IMR-90 (cell line): ENCODE results near the gene SIRT2. TPM values are rescaled to one million over a fixed set of nuclear protein-coding genes. Genes with fewer than 3 reads are reported as not detected.

Source experiments
- ATAC-seq: fragments of 200-7000 bp; cut with Tn5 transposase; 2 replicates; pipeline ENCODE4 v1.9.1; 2020; ENCODE audit warnings: low read depth, mild to moderate bottlenecking, moderate library complexity
- BruUV-seq: library from RNA; stranded (reverse); fragments of 400-500 nt; replicated peaks from 2 replicates; lab custom pipeline; 2021; lab: Mats Ljungman, UMichigan
- CTCF ChIA-PET: fragments of 300-600 bp; formaldehyde crosslinking; extraction: SDS; loops from one replicate; lab custom pipeline; 2021; ENCODE audit warnings: antibody characterized with exemption; lab: Yijun Ruan, JAX
- POLR2A ChIA-PET: fragments of 300-600 bp; sonication (Branson Sonifier 250); formaldehyde crosslinking; loops from one replicate; lab custom pipeline; 2022; ENCODE audit warnings: antibody characterized with exemption; ENCODE audit not compliant: unreplicated experiment; lab: Charles Lee
- DNase-seq: peaks from one replicate; pipeline ENCODE4 v3.0.0; 2013
- H2AFZ ChIP-seq: replicated peaks from 2 replicates; pipeline ENCODE3; 2013; ENCODE audit warnings: low read length, mild to moderate bottlenecking; ENCODE audit not compliant: poor library complexity
- H2AK5ac ChIP-seq: 2 replicates; pipeline ENCODE4 v1.6.1; 2013; ENCODE audit warnings: low read depth, low read length, inconsistent platforms
- H2AK9ac ChIP-seq: replicated peaks from 2 replicates; pipeline ENCODE3; 2013; ENCODE audit warnings: mild to moderate bottlenecking, low read depth, low read length, moderate library complexity; ENCODE audit not compliant: poor library complexity
- H2BK120ac ChIP-seq: 2 replicates; pipeline ENCODE4 v1.6.1; 2013; ENCODE audit warnings: low read depth, low read length, inconsistent platforms
- H2BK15ac ChIP-seq: 3 replicates; pipeline ENCODE4 v1.6.1; 2013; ENCODE audit warnings: low read depth, low read length, inconsistent platforms
- H2BK20ac ChIP-seq: 2 replicates; pipeline ENCODE4 v1.6.1; 2013; ENCODE audit warnings: low read depth, mild to moderate bottlenecking, inconsistent platforms, low read length, moderate library complexity
- H2BK5ac ChIP-seq: 2 replicates; pipeline ENCODE4 v1.6.1; 2013; ENCODE audit warnings: mild to moderate bottlenecking, low read depth, low read length, inconsistent platforms; ENCODE audit not compliant: poor library complexity, severe bottlenecking
- H3K14ac ChIP-seq: replicated peaks from 2 replicates; pipeline ENCODE4 v1.6.1; 2013; ENCODE audit warnings: low read depth, low read length, inconsistent platforms
- H3K18ac ChIP-seq: 2 replicates; pipeline ENCODE4 v1.6.1; 2013; ENCODE audit warnings: low read depth, low read length, control low read depth
- H3K23ac ChIP-seq: 2 replicates; pipeline ENCODE4 v1.6.1; 2013; ENCODE audit warnings: low read depth, low read length, inconsistent platforms
- H3K27ac ChIP-seq: 2 replicates; pipeline ENCODE4 v1.5.1; 2013; ENCODE audit warnings: mild to moderate bottlenecking, control low read depth, low read length; ENCODE audit not compliant: insufficient read depth
- H3K27me3 ChIP-seq: 2 replicates; pipeline ENCODE4 v1.6.1; 2013; ENCODE audit warnings: low read length; ENCODE audit not compliant: control insufficient read depth, insufficient read depth
- H3K36me3 ChIP-seq: 2 replicates; pipeline ENCODE4 v1.6.1; 2013; ENCODE audit warnings: low read length, mixed read lengths; ENCODE audit not compliant: control insufficient read depth, insufficient read depth
- H3K4ac ChIP-seq: 2 replicates; pipeline ENCODE4 v1.6.1; 2013; ENCODE audit warnings: low read depth, low read length, inconsistent platforms
- H3K4me1 ChIP-seq: 2 replicates; pipeline ENCODE4 v1.6.1; 2013; ENCODE audit warnings: low read length, mixed read lengths; ENCODE audit not compliant: control insufficient read depth, insufficient read depth
- H3K4me2 ChIP-seq: 2 replicates; pipeline ENCODE4 v1.6.1; 2013; ENCODE audit warnings: low read depth, mild to moderate bottlenecking, control low read depth, low read length, moderate library complexity
- H3K4me3 ChIP-seq: 2 replicates; pipeline ENCODE4 v1.5.1; 2013; ENCODE audit warnings: low read depth, mild to moderate bottlenecking, control low read depth, low read length, moderate library complexity; ENCODE audit not compliant: insufficient read depth
- H3K56ac ChIP-seq: 2 replicates; pipeline ENCODE4 v1.6.1; 2013; ENCODE audit warnings: low read length, inconsistent platforms; ENCODE audit not compliant: insufficient read depth; ENCODE audit errors: extremely low read depth
- H3K79me1 ChIP-seq, 2 experiments: 2 replicates each; pipeline ENCODE4 v1.6.1; 2013; ENCODE audit warnings: low read length in 2 of 2, inconsistent platforms in 1 of 2, low read depth in 1 of 2
- H3K9ac ChIP-seq: 2 replicates; pipeline ENCODE4 v1.6.1; 2013; ENCODE audit warnings: low read depth, low read length, control low read depth
- H3K9me1 ChIP-seq: 2 replicates; pipeline ENCODE4 v1.6.1; 2013; ENCODE audit warnings: low read length, inconsistent platforms; ENCODE audit not compliant: insufficient read depth
- H3K9me3 ChIP-seq: 2 replicates; pipeline ENCODE4 v1.6.1; 2013; ENCODE audit warnings: low read length; ENCODE audit not compliant: control insufficient read depth, insufficient read depth
- H4K20me1 ChIP-seq: 2 replicates; pipeline ENCODE4 v1.6.1; 2013; ENCODE audit warnings: low read length, inconsistent platforms; ENCODE audit not compliant: insufficient read depth
- H4K5ac ChIP-seq: 2 replicates; pipeline ENCODE4 v1.6.1; 2013; ENCODE audit warnings: mild to moderate bottlenecking, low read depth, low read length, control low read depth
- H4K8ac ChIP-seq, 2 experiments: 2 replicates each; pipeline ENCODE4 v1.6.1; 2013; ENCODE audit warnings: low read depth in 2 of 2, low read length in 2 of 2, control low read depth in 1 of 2, inconsistent platforms in 1 of 2
- H4K91ac ChIP-seq: 2 replicates; pipeline ENCODE4 v1.6.1; 2013; ENCODE audit warnings: low read depth, low read length, inconsistent platforms; ENCODE audit not compliant: insufficient read depth
- BHLHE40 ChIP-seq: fragments of 150-350 bp; IDR thresholded peaks from 2 replicates; pipeline ENCODE4 v1.6.1; 2016; ENCODE audit warnings: mild to moderate bottlenecking, low read depth, low read length
- CEBPB ChIP-seq: IDR thresholded peaks from 2 replicates; pipeline ENCODE4 v1.6.1; 2012; ENCODE audit warnings: low read depth, low read length, improper control_type of control experiment
- CHD1 ChIP-seq: IDR thresholded peaks from 2 replicates; pipeline ENCODE4 v1.6.1; 2012; ENCODE audit warnings: low read depth, low read length, improper control_type of control experiment
- FOS ChIP-seq: fragments of 150-350 bp; IDR thresholded peaks from 2 replicates; pipeline ENCODE4 v1.6.1; 2016; ENCODE audit warnings: low read depth, low read length
- MAFK ChIP-seq: IDR thresholded peaks from 2 replicates; pipeline ENCODE4 v1.6.1; 2012; ENCODE audit warnings: low read depth, low read length, improper control_type of control experiment
- MAZ ChIP-seq: IDR thresholded peaks from 2 replicates; pipeline ENCODE4 v1.6.1; 2012; ENCODE audit warnings: low read depth, mild to moderate bottlenecking, low read length, improper control_type of control experiment, moderate library complexity, borderline replicate concordance
- MXI1 ChIP-seq: IDR thresholded peaks from 2 replicates; pipeline ENCODE4 v1.6.1; 2012; ENCODE audit warnings: low read depth, mild to moderate bottlenecking, low read length, moderate library complexity, borderline replicate concordance
- NFE2L2 ChIP-seq: fragments of 150-350 bp; IDR thresholded peaks from 2 replicates; pipeline ENCODE4 v1.6.1; 2016; ENCODE audit warnings: low read depth, mild to moderate bottlenecking, low read length
- POLR2A ChIP-seq: IDR thresholded peaks from 2 replicates; pipeline ENCODE4 v1.6.1; 2012; ENCODE audit warnings: mild to moderate bottlenecking, low read depth, low read length
- RAD21 ChIP-seq: IDR thresholded peaks from 2 replicates; pipeline ENCODE4 v1.6.1; 2012; ENCODE audit warnings: low read length, improper control_type of control experiment
- RCOR1 ChIP-seq: IDR thresholded peaks from 2 replicates; pipeline ENCODE4 v1.6.1; 2012; ENCODE audit warnings: mild to moderate bottlenecking, low read length, improper control_type of control experiment; ENCODE audit not compliant: insufficient replicate concordance
- RFX5 ChIP-seq: IDR thresholded peaks from 2 replicates; pipeline ENCODE4 v1.8.0; 2012; ENCODE audit warnings: low read depth, mild to moderate bottlenecking, low read length, moderate library complexity
- SMC3 ChIP-seq: fragments of 150-350 bp; IDR thresholded peaks from 2 replicates; pipeline ENCODE4 v1.6.1; 2016; ENCODE audit warnings: low read depth, mild to moderate bottlenecking, antibody characterized with exemption, low read length, moderate library complexity
- USF2 ChIP-seq: fragments of 150-350 bp; IDR thresholded peaks from 2 replicates; pipeline ENCODE4 v1.6.1; 2017; ENCODE audit warnings: mild to moderate bottlenecking, antibody characterized with exemption, low read length, low read depth
- WGBS, 2 experiments: methylation state at CpG; one replicate each; pipeline versions ENCODE4 v1.1.5 to v1.1.7; 2013; ENCODE audit warnings: missing lambda C conversion rate in 2 of 2; ENCODE audit not compliant: insufficient read length in 1 of 2; ENCODE audit errors: extremely low coverage in 2 of 2; 5-methylcytosine and 5-hydroxymethylcytosine counted together
- dilution Hi-C: fragments of 300-500 bp; cut with HindIII; formaldehyde crosslinking; loops from one replicate; pipeline ENCODE4 v1.14.3; 2018; ENCODE audit warnings: low sequenced_read_pairs; ENCODE audit not compliant: unreplicated experiment
- in situ Hi-C: fragments of 300-500 bp; cut with MboI; formaldehyde crosslinking; loops from 3 replicates; pipeline ENCODE4 v1.14.3; 2019; ENCODE audit warnings: low sequenced_read_pairs, inconsistent platforms, mixed read lengths
- intact Hi-C: fragments of 100-400 bp; cut with micrococcal nuclease; formaldehyde crosslinking; loops from 2 replicates; pipeline ENCODE4 v1.10.0; 2022
- polyA plus RNA-seq, 3 experiments: library from polyadenylated mRNA; depleted of rRNA; stranded (reverse); fragments of >200 nt; gene quantifications; 2 replicates each; pipeline ENCODE4 v1.2.3, GENCODE V29; 2012; ENCODE audit warnings: low replicate concordance in 1 of 3
- total RNA-seq: library from RNA; depleted of rRNA; stranded (reverse); fragments of >200 nt; gene quantifications from 2 replicates; pipeline ENCODE4 v1.2.3, GENCODE V29; 2012
- TF ChIP-seq, protein P1 (sequence below): conservative IDR thresholded peaks from 2 replicates; pipeline ENCODE4 v1.5.1; 2012; ENCODE audit warnings: mild to moderate bottlenecking, low read depth, low read length, improper control_type of control experiment
- TF ChIP-seq, protein P2 (sequence below): fragments of 150-350 bp; IDR thresholded peaks from 2 replicates; pipeline ENCODE4 v1.6.1; 2016; ENCODE audit warnings: low read depth, mild to moderate bottlenecking, low read length, moderate library complexity, borderline replicate concordance

The SIRT2 gene
- total and polyA plus RNA-seq, 2 of the 4 experiments (the other 2 are of a cell fraction) = 43.0 to 50.0 TPM

GRCh38 chr19:38834104-38834490 is 65.3 kb downstream of the SIRT2 start:
- no peak overlapping the region for H2AFZ ChIP-seq
- no peak overlapping the region for H2BK20ac ChIP-seq
- H3K18ac ChIP-seq = no peak overlapping the region
- H3K9me3 ChIP-seq = no peaks in the 10 kb centered on the region
- no peak for ATAC-seq
- dilution Hi-C loops (no loop called here), in situ Hi-C loops (no loop called here), intact Hi-C loops (loop anchor here (5.0 kb wide), 2 partner anchors 102 to 177 kb away; no protein-coding TSS in a partner anchor)
- H3K56ac ChIP-seq = no peak overlapping the region
- H3K27ac ChIP-seq = no peak overlapping the region
- no peak overlapping the region for H4K5ac ChIP-seq
- H3K4me1 ChIP-seq = peaks cover 23% of the 10 kb centered on the region
- TF ChIP-seq RAD21 (no peak), MAZ (no peak), RCOR1 (no peak), SMC3 (no peak), POLR2A (no peak), RFX5 (no peak), CHD1 (no peak), BHLHE40 (no peak), MAFK (no peak), CEBPB (no peak), FOS (no peak), NFE2L2 (no peak), MXI1 (no peak), USF2 (no peak)
- TF ChIP-seq, protein P1, sequence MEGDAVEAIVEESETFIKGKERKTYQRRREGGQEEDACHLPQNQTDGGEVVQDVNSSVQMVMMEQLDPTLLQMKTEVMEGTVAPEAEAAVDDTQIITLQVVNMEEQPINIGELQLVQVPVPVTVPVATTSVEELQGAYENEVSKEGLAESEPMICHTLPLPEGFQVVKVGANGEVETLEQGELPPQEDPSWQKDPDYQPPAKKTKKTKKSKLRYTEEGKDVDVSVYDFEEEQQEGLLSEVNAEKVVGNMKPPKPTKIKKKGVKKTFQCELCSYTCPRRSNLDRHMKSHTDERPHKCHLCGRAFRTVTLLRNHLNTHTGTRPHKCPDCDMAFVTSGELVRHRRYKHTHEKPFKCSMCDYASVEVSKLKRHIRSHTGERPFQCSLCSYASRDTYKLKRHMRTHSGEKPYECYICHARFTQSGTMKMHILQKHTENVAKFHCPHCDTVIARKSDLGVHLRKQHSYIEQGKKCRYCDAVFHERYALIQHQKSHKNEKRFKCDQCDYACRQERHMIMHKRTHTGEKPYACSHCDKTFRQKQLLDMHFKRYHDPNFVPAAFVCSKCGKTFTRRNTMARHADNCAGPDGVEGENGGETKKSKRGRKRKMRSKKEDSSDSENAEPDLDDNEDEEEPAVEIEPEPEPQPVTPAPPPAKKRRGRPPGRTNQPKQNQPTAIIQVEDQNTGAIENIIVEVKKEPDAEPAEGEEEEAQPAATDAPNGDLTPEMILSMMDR = no peak
- TF ChIP-seq, protein P2, sequence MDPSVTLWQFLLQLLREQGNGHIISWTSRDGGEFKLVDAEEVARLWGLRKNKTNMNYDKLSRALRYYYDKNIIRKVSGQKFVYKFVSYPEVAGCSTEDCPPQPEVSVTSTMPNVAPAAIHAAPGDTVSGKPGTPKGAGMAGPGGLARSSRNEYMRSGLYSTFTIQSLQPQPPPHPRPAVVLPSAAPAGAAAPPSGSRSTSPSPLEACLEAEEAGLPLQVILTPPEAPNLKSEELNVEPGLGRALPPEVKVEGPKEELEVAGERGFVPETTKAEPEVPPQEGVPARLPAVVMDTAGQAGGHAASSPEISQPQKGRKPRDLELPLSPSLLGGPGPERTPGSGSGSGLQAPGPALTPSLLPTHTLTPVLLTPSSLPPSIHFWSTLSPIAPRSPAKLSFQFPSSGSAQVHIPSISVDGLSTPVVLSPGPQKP = no peak
- peaks cover 34% of the 10 kb centered on the region for H3K36me3 ChIP-seq
- ChIA-PET CTCF (no interaction called here), POLR2A (no interaction called here)
- H3K9ac ChIP-seq = no peak overlapping the region
- H2BK15ac ChIP-seq = no peak overlapping the region
- no peaks in the 10 kb centered on the region for H3K27me3 ChIP-seq
- no peak overlapping the region for H3K23ac ChIP-seq
- H3K9me1 ChIP-seq = peaks cover 3% of the 10 kb centered on the region; the same call in 1 of the 2 replicates
- no peak overlapping the region for H4K91ac ChIP-seq
- H3K14ac ChIP-seq = no peak overlapping the region
- H4K20me1 ChIP-seq = peaks cover 35% of the 10 kb centered on the region
- H2BK120ac ChIP-seq = no peak overlapping the region
- H3K4me3 ChIP-seq = no peak overlapping the region
- no peak overlapping the region for H4K8ac ChIP-seq
- no peak overlapping the region for H2AK5ac ChIP-seq
- no peak overlapping the region for H2AK9ac ChIP-seq
- H2BK5ac ChIP-seq = no peak overlapping the region
- DNase-seq = peak; percentile 61
- WGBS, 2 experiments = 100% methylated on average over 1 of the region's 4 CpGs; no CpG with 5 or more reads in 1 of the 2 experiments
- peaks cover 20 to 56% of the 10 kb centered on the region in 2 experiments; a peak in 3 of 4 replicates for H3K79me1 ChIP-seq
- no TSS peak for BruUV-seq
- no peak overlapping the region for H3K4me2 ChIP-seq
- H3K4ac ChIP-seq = no peak overlapping the region
